ENCODE measurements around the gene KRT10. TPM values are rescaled to one million over a fixed set of nuclear protein-coding genes. Genes with fewer than 3 reads are reported as not detected.

Gene KRT10
- total and polyA plus RNA-seq, 2 experiments from 2014 or later: 9.6 to 123 TPM

GRCh38 chr17:40777971-40778370, 44.4 kb downstream of the KRT10 start:
- Histone ChIP-seq H2AFZ (no peak overlapping the region), H3K36me3 (ENCODE audit: insufficient read depth) (no peaks in the 10 kb centered on the region), H3K79me2 (replicated peaks; ENCODE audit: insufficient read depth) (no peaks in the 10 kb centered on the region), H3K4me1 (ENCODE audit: insufficient read depth) (no peaks in the 10 kb centered on the region), H3K27ac (ENCODE audit: low read depth) (no peak overlapping the region), H3K4me3 (no peak overlapping the region), H3F3A (replicated peaks; ENCODE audit: low read depth) (no peaks in the 10 kb centered on the region), H3K27me3 (ENCODE audit: insufficient read depth) (peaks cover 15% of the 10 kb centered on the region), H3K9me2 (ENCODE audit: insufficient read depth) (no peaks in the 10 kb centered on the region), H3K4me2 (no peak overlapping the region), H4K20me1 (replicated peaks; ENCODE audit: insufficient read depth) (no peaks in the 10 kb centered on the region)
- H3K27ac Mint-ChIP-seq: no peak overlapping the region
- no peak for ATAC-seq
- H3K4me3 Mint-ChIP-seq: no peak overlapping the region
- TF ChIP-seq, protein P1, sequence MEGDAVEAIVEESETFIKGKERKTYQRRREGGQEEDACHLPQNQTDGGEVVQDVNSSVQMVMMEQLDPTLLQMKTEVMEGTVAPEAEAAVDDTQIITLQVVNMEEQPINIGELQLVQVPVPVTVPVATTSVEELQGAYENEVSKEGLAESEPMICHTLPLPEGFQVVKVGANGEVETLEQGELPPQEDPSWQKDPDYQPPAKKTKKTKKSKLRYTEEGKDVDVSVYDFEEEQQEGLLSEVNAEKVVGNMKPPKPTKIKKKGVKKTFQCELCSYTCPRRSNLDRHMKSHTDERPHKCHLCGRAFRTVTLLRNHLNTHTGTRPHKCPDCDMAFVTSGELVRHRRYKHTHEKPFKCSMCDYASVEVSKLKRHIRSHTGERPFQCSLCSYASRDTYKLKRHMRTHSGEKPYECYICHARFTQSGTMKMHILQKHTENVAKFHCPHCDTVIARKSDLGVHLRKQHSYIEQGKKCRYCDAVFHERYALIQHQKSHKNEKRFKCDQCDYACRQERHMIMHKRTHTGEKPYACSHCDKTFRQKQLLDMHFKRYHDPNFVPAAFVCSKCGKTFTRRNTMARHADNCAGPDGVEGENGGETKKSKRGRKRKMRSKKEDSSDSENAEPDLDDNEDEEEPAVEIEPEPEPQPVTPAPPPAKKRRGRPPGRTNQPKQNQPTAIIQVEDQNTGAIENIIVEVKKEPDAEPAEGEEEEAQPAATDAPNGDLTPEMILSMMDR (conservative IDR thresholded peaks at IDR 0.05; ENCODE audit: low read depth in 2 of 2): no peak
- TF ChIP-seq, protein P2, sequence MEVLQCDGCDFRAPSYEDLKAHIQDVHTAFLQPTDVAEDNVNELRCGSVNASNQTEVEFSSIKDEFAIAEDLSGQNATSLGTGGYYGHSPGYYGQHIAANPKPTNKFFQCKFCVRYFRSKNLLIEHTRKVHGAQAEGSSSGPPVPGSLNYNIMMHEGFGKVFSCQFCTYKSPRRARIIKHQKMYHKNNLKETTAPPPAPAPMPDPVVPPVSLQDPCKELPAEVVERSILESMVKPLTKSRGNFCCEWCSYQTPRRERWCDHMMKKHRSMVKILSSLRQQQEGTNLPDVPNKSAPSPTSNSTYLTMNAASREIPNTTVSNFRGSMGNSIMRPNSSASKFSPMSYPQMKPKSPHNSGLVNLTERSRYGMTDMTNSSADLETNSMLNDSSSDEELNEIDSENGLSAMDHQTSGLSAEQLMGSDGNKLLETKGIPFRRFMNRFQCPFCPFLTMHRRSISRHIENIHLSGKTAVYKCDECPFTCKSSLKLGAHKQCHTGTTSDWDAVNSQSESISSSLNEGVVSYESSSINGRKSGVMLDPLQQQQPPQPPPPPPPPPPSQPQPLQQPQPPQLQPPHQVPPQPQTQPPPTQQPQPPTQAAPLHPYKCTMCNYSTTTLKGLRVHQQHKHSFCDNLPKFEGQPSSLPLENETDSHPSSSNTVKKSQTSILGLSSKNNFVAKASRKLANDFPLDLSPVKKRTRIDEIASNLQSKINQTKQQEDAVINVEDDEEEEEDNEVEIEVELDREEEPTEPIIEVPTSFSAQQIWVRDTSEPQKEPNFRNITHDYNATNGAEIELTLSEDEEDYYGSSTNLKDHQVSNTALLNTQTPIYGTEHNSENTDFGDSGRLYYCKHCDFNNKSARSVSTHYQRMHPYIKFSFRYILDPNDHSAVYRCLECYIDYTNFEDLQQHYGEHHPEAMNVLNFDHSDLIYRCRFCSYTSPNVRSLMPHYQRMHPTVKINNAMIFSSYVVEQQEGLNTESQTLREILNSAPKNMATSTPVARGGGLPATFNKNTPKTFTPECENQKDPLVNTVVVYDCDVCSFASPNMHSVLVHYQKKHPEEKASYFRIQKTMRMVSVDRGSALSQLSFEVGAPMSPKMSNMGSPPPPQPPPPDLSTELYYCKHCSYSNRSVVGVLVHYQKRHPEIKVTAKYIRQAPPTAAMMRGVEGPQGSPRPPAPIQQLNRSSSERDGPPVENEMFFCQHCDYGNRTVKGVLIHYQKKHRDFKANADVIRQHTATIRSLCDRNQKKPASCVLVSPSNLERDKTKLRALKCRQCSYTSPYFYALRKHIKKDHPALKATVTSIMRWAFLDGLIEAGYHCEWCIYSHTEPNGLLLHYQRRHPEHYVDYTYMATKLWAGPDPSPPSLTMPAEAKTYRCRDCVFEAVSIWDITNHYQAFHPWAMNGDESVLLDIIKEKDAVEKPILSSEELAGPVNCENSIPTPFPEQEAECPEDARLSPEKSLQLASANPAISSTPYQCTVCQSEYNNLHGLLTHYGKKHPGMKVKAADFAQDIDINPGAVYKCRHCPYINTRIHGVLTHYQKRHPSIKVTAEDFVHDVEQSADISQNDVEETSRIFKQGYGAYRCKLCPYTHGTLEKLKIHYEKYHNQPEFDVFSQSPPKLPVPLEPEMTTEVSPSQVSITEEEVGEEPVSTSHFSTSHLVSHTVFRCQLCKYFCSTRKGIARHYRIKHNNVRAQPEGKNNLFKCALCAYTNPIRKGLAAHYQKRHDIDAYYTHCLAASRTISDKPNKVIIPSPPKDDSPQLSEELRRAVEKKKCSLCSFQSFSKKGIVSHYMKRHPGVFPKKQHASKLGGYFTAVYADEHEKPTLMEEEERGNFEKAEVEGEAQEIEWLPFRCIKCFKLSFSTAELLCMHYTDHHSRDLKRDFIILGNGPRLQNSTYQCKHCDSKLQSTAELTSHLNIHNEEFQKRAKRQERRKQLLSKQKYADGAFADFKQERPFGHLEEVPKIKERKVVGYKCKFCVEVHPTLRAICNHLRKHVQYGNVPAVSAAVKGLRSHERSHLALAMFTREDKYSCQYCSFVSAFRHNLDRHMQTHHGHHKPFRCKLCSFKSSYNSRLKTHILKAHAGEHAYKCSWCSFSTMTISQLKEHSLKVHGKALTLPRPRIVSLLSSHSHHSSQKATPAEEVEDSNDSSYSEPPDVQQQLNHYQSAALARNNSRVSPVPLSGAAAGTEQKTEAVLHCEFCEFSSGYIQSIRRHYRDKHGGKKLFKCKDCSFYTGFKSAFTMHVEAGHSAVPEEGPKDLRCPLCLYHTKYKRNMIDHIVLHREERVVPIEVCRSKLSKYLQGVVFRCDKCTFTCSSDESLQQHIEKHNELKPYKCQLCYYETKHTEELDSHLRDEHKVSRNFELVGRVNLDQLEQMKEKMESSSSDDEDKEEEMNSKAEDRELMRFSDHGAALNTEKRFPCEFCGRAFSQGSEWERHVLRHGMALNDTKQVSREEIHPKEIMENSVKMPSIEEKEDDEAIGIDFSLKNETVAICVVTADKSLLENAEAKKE (CRISPR knock-in tag; IDR thresholded peaks at IDR 0.05): no peak
- TF ChIP-seq ZNF114 (CRISPR knock-in tag; IDR thresholded peaks at IDR 0.05) (no peak), EZH2phosphoT487 (IDR thresholded peaks at IDR 0.05; ENCODE audit: unreplicated experiment) (no peak), ZNF331 (CRISPR knock-in tag; IDR thresholded peaks at IDR 0.05; ENCODE audit: low read depth) (no peak), CREB1 (CRISPR knock-in tag; IDR thresholded peaks at IDR 0.05; ENCODE audit: low read depth) (no peak), STAT1 (IDR thresholded peaks at IDR 0.05; ENCODE audit: unreplicated experiment) (no peak), NANOG (IDR thresholded peaks at IDR 0.05; ENCODE audit: borderline replicate concordance) (no peak)
- TF ChIP-seq, protein P3, sequence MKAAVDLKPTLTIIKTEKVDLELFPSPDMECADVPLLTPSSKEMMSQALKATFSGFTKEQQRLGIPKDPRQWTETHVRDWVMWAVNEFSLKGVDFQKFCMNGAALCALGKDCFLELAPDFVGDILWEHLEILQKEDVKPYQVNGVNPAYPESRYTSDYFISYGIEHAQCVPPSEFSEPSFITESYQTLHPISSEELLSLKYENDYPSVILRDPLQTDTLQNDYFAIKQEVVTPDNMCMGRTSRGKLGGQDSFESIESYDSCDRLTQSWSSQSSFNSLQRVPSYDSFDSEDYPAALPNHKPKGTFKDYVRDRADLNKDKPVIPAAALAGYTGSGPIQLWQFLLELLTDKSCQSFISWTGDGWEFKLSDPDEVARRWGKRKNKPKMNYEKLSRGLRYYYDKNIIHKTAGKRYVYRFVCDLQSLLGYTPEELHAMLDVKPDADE (IDR thresholded peaks at IDR 0.05): no peak
- DNase-seq (ENCODE audit: low spot score): no peak
- H3K9me3 Mint-ChIP-seq: no peaks in the 10 kb centered on the region
- H3K27me3 Mint-ChIP-seq (ENCODE audit: insufficient read depth, low read depth, poor library complexity): peaks cover 6% of the 10 kb centered on the region
- H3K4me1 Mint-ChIP-seq: no peaks in the 10 kb centered on the region
- H3K36me3 Mint-ChIP-seq (ENCODE audit: low read depth): no peaks in the 10 kb centered on the region
